ENCODE data around the gene DCDC2B. TPM values are rescaled to one million over a fixed set of nuclear protein-coding genes. Genes with fewer than 3 reads are reported as not detected.

The DCDC2B gene
- total and polyA plus RNA-seq, 9 of the 15 experiments (the other 6 are each of a cell fraction or from before 2014, with no cell fraction given): not detected

DNA sequence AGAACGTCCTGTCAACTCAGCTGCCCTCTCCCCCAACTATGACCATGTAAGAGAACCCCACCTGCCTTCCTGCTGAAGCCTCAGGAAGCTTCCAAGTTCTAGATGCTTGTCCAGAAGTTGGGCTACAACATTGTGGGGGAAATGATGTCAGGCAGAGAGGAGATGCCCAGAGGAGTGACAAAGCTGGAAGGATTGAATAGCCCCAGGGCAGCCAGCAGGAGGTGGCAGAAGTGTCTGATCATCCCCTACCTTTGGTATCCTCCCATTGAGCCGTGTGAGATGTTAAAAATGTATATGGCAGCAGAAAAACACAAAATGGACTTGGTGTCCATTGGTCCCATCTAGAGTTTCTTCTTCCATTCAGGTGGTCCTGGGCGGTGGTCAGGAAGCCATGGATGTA lies 19.9 kb downstream of the DCDC2B start:
- FAIRE-seq: no peak
- no peak overlapping the region for H3K4me2 ChIP-seq (ENCODE audit: insufficient read depth, low read length)
- no peak overlapping the region for H3K27ac ChIP-seq (ENCODE audit: extremely low read depth, low read depth, low read length)
- CTCF ChIA-PET (ENCODE audit: low intra/inter-chr PET ratio): no interaction called here
- in situ Hi-C loops (cut with MboI): no loop called here
- no peak for ATAC-seq
- H3K4me3 ChIP-seq: no peak overlapping the region
- TF ChIP-seq COPS2 (conservative IDR thresholded peaks at IDR 0.05) (no peak), BCOR (IDR thresholded peaks at IDR 0.05) (no peak), PHTF2 (CRISPR knock-in tag; IDR thresholded peaks at IDR 0.05) (no peak), GABPA (tag; conservative IDR thresholded peaks at IDR 0.05; ENCODE audit: low read depth) (no peak), MAFF (IDR thresholded peaks at IDR 0.05; ENCODE audit: low read length) (no peak), ATF4 (CRISPR knock-in tag; IDR thresholded peaks at IDR 0.05) (no peak), SLC30A9 (CRISPR knock-in tag; IDR thresholded peaks at IDR 0.05) (no peak), PHB (CRISPR knock-in tag; IDR thresholded peaks at IDR 0.05) (no peak), SRSF1 (IDR thresholded peaks at IDR 0.05; ENCODE audit: low read depth, low read length) (no peak), NFYB (IDR thresholded peaks at IDR 0.05; ENCODE audit: extremely low read depth, insufficient read length) (no peak), ZSCAN29 (IDR thresholded peaks at IDR 0.05) (no peak), ZNF263 (CRISPR knock-in tag; IDR thresholded peaks at IDR 0.05; ENCODE audit: borderline replicate concordance) (no peak), RB1 (IDR thresholded peaks at IDR 0.05; ENCODE audit: low read depth) (no peak), ATF7 (IDR thresholded peaks at IDR 0.05) (no peak), TFAM (CRISPR knock-in tag; conservative IDR thresholded peaks at IDR 0.05) (no peak)
- TF ChIP-seq, protein P1, sequence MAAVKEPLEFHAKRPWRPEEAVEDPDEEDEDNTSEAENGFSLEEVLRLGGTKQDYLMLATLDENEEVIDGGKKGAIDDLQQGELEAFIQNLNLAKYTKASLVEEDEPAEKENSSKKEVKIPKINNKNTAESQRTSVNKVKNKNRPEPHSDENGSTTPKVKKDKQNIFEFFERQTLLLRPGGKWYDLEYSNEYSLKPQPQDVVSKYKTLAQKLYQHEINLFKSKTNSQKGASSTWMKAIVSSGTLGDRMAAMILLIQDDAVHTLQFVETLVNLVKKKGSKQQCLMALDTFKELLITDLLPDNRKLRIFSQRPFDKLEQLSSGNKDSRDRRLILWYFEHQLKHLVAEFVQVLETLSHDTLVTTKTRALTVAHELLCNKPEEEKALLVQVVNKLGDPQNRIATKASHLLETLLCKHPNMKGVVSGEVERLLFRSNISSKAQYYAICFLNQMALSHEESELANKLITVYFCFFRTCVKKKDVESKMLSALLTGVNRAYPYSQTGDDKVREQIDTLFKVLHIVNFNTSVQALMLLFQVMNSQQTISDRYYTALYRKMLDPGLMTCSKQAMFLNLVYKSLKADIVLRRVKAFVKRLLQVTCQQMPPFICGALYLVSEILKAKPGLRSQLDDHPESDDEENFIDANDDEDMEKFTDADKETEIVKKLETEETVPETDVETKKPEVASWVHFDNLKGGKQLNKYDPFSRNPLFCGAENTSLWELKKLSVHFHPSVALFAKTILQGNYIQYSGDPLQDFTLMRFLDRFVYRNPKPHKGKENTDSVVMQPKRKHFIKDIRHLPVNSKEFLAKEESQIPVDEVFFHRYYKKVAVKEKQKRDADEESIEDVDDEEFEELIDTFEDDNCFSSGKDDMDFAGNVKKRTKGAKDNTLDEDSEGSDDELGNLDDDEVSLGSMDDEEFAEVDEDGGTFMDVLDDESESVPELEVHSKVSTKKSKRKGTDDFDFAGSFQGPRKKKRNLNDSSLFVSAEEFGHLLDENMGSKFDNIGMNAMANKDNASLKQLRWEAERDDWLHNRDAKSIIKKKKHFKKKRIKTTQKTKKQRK (IDR thresholded peaks at IDR 0.05; ENCODE audit: borderline replicate concordance, low read depth, low read length): no peak
- TF ChIP-seq, protein P2, sequence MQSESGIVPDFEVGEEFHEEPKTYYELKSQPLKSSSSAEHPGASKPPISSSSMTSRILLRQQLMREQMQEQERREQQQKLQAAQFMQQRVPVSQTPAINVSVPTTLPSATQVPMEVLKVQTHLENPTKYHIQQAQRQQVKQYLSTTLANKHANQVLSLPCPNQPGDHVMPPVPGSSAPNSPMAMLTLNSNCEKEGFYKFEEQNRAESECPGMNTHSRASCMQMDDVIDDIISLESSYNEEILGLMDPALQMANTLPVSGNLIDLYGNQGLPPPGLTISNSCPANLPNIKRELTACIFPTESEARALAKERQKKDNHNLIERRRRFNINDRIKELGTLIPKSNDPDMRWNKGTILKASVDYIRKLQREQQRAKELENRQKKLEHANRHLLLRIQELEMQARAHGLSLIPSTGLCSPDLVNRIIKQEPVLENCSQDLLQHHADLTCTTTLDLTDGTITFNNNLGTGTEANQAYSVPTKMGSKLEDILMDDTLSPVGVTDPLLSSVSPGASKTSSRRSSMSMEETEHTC (IDR thresholded peaks at IDR 0.05): no peak
- no peaks in the 10 kb centered on the region for H4K20me1 ChIP-seq (replicated peaks; ENCODE audit: control insufficient read depth, insufficient read depth, low read length)
- no peaks in the 10 kb centered on the region for H3K9me1 ChIP-seq (ENCODE audit: control insufficient read depth, insufficient read depth, low read length)
- H3K27me3 ChIP-seq (ENCODE audit: control insufficient read depth in 2 of 2, insufficient read depth in 2 of 2, low read length in 2 of 2): no peaks in the 10 kb centered on the region
- intact Hi-C loops (cut with micrococcal nuclease): no loop called here
- POLR2A ChIA-PET: interaction anchor here (0.6 to 6.5 kb wide), 8 partner anchors 7 to 107 kb away, joined by 3 to 40 read pairs (median 4); partner anchors contain the start of gene MARCKSL1
- H3K9ac ChIP-seq (ENCODE audit: insufficient read depth in 1 of 2, low read depth in 2 of 2, low read length in 2 of 2): no peak overlapping the region
- no peak for DNase-seq (ENCODE audit: extremely low read depth in 1 of 4, low spot score in 3 of 4)
- BruUV-seq (replicated peaks): no TSS peak
- peaks cover 16% of the 10 kb centered on the region for H3K79me2 ChIP-seq (ENCODE audit: control insufficient read depth, insufficient read depth, low read length)
- 98% methylated on average over 3 of the region's 3 CpGs for WGBS (ENCODE audit: insufficient coverage, low coverage, missing lambda C conversion rate)
- H3K36me3 ChIP-seq (ENCODE audit: control insufficient read depth, insufficient read depth, low read length): peaks cover 85% of the 10 kb centered on the region
- H2AFZ ChIP-seq (ENCODE audit: low read depth, low read length): no peak overlapping the region
- H3K9me3 ChIP-seq (replicated peaks; ENCODE audit: control insufficient read depth, insufficient read depth, low read depth, low read length): no peaks in the 10 kb centered on the region
- H3K4me1 ChIP-seq (replicated peaks in 1 of 2; ENCODE audit: control insufficient read depth in 2 of 2, insufficient read depth in 2 of 2, low read length in 2 of 2): peaks cover 3% of the 10 kb centered on the region in 2 experiments; a peak in 3 of 5 replicates

Data from K562 (cell line).